Parathyroid adenoma (tissue), 2 donors: ENCODE measurements around the gene AP4M1.

Experiments
- H2AFZ ChIP-seq: fragments of 300-600 bp; sonication (generic); one replicate; pipeline ENCODE4 v1.7.0; 2017; ENCODE audit warnings: antibody characterized with exemption, mild to moderate bottlenecking
- H3K27ac ChIP-seq: fragments of 300-600 bp; sonication (generic); one replicate; pipeline ENCODE4 v1.7.0; 2017
- H3K27me3 ChIP-seq: fragments of 300-600 bp; sonication (generic); one replicate; pipeline ENCODE4 v1.7.0; 2017; ENCODE audit warnings: low read length; ENCODE audit not compliant: control insufficient read depth, insufficient read depth
- H3K36me3 ChIP-seq: fragments of 300-600 bp; sonication (generic); one replicate; pipeline ENCODE4 v1.7.0; 2017; ENCODE audit warnings: low read length; ENCODE audit not compliant: control insufficient read depth, insufficient read depth
- H3K4me1 ChIP-seq: fragments of 300-600 bp; sonication (generic); one replicate; pipeline ENCODE4 v1.7.0; 2017; ENCODE audit warnings: control low read depth
- H3K4me2 ChIP-seq: fragments of 300-600 bp; sonication (generic); one replicate; pipeline ENCODE4 v1.7.0; 2017; ENCODE audit warnings: low read length
- H3K4me3 ChIP-seq: fragments of 300-600 bp; sonication (generic); one replicate; pipeline ENCODE4 v1.7.0; 2017; ENCODE audit warnings: low read depth, low read length
- H3K79me2 ChIP-seq: fragments of 300-600 bp; sonication (generic); one replicate; pipeline ENCODE4 v1.7.0; 2017; ENCODE audit warnings: control low read depth
- H3K9ac ChIP-seq: fragments of 300-600 bp; sonication (generic); one replicate; pipeline ENCODE4 v1.7.0; 2017; ENCODE audit warnings: mild to moderate bottlenecking
- H3K9me3 ChIP-seq: fragments of 300-600 bp; sonication (generic); one replicate; pipeline ENCODE4 v1.7.0; 2017; ENCODE audit warnings: low read length; ENCODE audit not compliant: control insufficient read depth
- TF ChIP-seq, protein P1 (sequence below): fragments of 300-600 bp; sonication (generic); IDR thresholded peaks from one replicate; pipeline ENCODE4 v1.7.0; 2017; ENCODE audit warnings: antibody characterized with exemption, mild to moderate bottlenecking
- donor health status: primary hyperparathyroidism.

The AP4M1 gene

DNA sequence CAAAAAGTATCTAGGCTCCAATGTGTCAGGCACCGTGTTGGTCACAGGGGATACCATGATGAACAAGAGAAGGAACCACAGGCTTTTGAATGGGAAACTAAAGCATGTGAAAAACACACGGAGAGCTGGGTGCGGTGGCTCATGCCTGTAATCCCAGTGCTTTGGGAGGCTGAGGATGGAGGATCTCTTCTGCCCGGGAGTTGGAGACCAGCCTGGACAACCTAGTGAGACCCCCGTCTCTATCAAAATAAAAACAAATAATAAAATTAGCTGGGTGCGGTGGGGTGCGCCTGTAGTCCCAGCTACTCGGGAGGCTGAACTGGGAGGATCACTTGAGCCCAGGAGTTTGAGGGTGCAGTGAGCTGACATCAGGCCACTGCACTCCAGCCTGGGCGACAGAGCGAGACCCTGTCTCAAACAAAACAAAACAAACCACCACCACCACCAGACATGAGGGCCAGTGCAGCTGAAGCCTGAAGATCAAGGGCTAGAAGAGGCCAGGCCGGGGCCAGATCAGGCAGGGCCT is 13.3 kb upstream of the AP4M1 start:
- no peaks in the 10 kb centered on the region for H3K9me3 ChIP-seq
- H3K4me2 ChIP-seq = peak overlapping the region; percentile 88
- TF ChIP-seq, protein P1, sequence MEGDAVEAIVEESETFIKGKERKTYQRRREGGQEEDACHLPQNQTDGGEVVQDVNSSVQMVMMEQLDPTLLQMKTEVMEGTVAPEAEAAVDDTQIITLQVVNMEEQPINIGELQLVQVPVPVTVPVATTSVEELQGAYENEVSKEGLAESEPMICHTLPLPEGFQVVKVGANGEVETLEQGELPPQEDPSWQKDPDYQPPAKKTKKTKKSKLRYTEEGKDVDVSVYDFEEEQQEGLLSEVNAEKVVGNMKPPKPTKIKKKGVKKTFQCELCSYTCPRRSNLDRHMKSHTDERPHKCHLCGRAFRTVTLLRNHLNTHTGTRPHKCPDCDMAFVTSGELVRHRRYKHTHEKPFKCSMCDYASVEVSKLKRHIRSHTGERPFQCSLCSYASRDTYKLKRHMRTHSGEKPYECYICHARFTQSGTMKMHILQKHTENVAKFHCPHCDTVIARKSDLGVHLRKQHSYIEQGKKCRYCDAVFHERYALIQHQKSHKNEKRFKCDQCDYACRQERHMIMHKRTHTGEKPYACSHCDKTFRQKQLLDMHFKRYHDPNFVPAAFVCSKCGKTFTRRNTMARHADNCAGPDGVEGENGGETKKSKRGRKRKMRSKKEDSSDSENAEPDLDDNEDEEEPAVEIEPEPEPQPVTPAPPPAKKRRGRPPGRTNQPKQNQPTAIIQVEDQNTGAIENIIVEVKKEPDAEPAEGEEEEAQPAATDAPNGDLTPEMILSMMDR = no peak
- no peaks in the 10 kb centered on the region for H3K36me3 ChIP-seq
- peak overlapping the region; percentile 85 for H2AFZ ChIP-seq
- peak overlapping the region; percentile 71 for H3K4me3 ChIP-seq
- H3K27ac ChIP-seq = peak overlapping the region; percentile 87
- H3K79me2 ChIP-seq = no peaks in the 10 kb centered on the region
- H3K4me1 ChIP-seq = peaks cover 11% of the 10 kb centered on the region
- no peaks in the 10 kb centered on the region for H3K27me3 ChIP-seq
- peak overlapping the region; percentile 48 for H3K9ac ChIP-seq

DNA sequence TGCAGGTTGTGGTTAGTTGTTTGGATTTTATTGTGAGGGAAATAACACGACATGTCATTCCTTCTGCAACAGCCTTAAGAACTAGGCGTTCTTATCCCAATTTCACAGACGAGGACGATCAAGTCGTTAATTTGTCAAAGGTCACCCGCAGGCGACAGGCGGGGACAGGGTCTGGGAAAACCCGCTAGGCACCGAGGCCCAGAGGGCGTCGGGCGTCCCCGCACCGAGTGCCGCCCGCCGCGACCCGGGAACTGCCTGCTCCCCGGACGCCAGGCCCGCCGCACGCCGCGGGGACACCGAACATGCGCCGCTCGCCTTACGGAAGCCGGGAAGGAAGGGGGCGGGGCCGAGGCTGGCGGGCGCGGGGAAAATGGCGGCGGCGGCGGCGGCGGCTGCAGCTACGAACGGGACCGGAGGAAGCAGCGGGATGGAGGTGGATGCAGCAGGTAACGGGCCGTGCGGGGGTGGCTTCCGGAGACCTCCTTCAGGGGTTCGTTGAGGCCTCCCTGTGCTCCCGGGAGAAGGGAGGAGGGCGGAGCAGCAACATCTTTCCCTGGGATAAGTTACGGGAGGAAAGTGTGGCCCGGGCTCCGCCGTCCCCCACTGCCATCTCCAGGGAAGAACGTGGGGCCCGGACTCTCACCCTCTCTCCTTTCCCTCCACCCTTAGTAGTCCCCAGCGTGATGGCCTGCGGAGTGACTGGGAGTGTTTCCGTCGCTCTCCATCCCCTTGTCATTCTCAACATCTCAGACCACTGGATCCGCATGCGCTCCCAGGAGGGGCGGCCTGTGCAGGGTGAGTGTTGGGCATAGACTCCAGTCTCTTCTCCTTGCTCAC is 12.6 kb upstream of the AP4M1 start, which contains the start of gene COPS6:
Gene COPS6, plus strand, starts transcription at position 349 of the 837 bp plus-strand sequence. Its CDS starts 22 bp downstream, at position 371.
- Histone ChIP-seq H2AFZ (peak within 1 kb of the TSS; percentile 85), H3K79me2 (no peaks in the 10 kb centered on the region), H3K4me3 (peak within 1 kb of the TSS; percentile 71), H3K27ac (peak within 1 kb of the TSS; percentile 87), H3K9ac (peak within 1 kb of the TSS; percentile 48), H3K4me1 (peaks cover 11% of the 10 kb centered on the region), H3K36me3 (no peaks in the 10 kb centered on the region), H3K9me3 (no peaks in the 10 kb centered on the region), H3K4me2 (peak within 1 kb of the TSS; percentile 88), H3K27me3 (no peaks in the 10 kb centered on the region)
- TF ChIP-seq, protein P1 = peak; percentile 9

DNA sequence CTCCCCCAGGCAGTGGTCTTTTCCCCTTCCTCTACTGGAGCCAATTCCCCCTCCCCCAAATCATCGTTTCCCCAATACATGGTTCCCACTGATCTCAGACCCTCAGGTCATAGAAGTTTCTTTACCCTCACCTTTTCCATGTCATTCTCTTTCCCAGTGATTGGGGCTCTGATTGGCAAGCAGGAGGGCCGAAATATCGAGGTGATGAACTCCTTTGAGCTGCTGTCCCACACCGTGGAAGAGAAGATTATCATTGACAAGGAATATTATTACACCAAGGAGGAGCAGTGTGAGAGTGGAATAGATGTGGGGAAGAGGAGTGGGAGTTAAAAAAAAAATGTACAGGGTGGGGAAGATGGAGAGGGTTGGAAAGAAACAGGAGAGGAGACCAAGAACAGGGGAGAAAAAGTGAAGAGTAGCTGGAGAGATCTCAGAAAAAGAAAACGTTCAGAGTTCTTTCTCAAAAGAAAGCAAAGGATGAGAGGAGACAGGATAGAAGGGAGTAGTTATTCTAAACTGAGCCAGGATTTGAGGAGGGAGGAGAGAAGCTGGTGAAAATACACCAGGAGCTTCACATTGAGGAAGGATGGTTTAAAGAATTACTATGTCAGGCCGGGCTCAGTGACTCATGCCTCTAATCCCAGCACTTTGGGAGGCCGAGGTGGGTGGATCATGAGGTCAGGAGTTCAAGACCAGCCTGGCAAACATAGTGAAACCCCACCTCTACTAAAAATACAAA is 11.8 kb upstream of the AP4M1 start:
- Histone ChIP-seq H3K36me3 (no peaks in the 10 kb centered on the region), H3K4me1 (peaks cover 11% of the 10 kb centered on the region), H3K79me2 (no peaks in the 10 kb centered on the region), H3K4me3 (peak overlapping the region; percentile 71), H3K27ac (peak overlapping the region; percentile 87), H3K27me3 (no peaks in the 10 kb centered on the region), H3K9me3 (no peaks in the 10 kb centered on the region), H3K4me2 (peak overlapping the region; percentile 88), H2AFZ (peak overlapping the region; percentile 85), H3K9ac (peak overlapping the region; percentile 48)
- TF ChIP-seq, protein P1 = no peak

- Histone ChIP-seq H3K79me2 (no peaks in the 10 kb centered on the region), H3K9ac (no peak overlapping the region), H3K27ac (no peak overlapping the region), H3K27me3 (no peaks in the 10 kb centered on the region), H3K9me3 (no peaks in the 10 kb centered on the region), H3K4me3 (no peak overlapping the region), H3K4me1 (peaks cover 11% of the 10 kb centered on the region), H2AFZ (no peak overlapping the region), H3K4me2 (no peak overlapping the region), H3K36me3 (no peaks in the 10 kb centered on the region)
- TF ChIP-seq, protein P1 = no peak
These were observed 10.7 kb upstream of the AP4M1 start for GRCh38 chr7:100090527-100091410.
